HuH-7.5 (cell line): ENCODE measurements around the gene PPP2CA.
"Not testable (repeated sequence)": the region's sequence is repeated elsewhere in the genome, so short reads cannot be mapped to it uniquely, and the experiment has no call there.

ENCODE experiments used
- DNase-seq: peaks from one replicate; pipeline ENCODE4 v3.0.0; 2011; ENCODE audit warnings: low spot score

PPP2CA gene

GRCh38 chr5:134245101-134245604 is 19.3 kb upstream of the PPP2CA start:
- no peak for DNase-seq

- DNase-seq = no peak
Measured at GRCh38 chr5:134242146-134242545, 16.3 kb upstream of the PPP2CA start.

- DNase-seq = no peak
Measured at GRCh38 chr5:134240421-134240962, 14.6 kb upstream of the PPP2CA start.

GRCh38 chr5:134236820-134237219 is 10.9 kb upstream of the PPP2CA start:
- no peak for DNase-seq

- DNase-seq = no peak
Measured at GRCh38 chr5:134236318-134236717, 10.4 kb upstream of the PPP2CA start.

- no peak for DNase-seq
Measured at GRCh38 chr5:134228624-134229023, 2.8 kb upstream of the PPP2CA start.

- no peak for DNase-seq
Measured at GRCh38 chr5:134227776-134228175, 1.9 kb upstream of the PPP2CA start.

- no peak for DNase-seq
Measured at GRCh38 chr5:134227259-134227658, 1.4 kb upstream of the PPP2CA start.

- DNase-seq = peak; percentile 27
Measured at GRCh38 chr5:134226441-134227192, 744 bp upstream of the PPP2CA start.

- peak; percentile 16 for DNase-seq
Measured at GRCh38 chr5:134224888-134225779, 739 bp downstream of the PPP2CA start.

GRCh38 chr5:134223406-134224248 is 2.2 kb downstream of the PPP2CA start:
- DNase-seq = no peak

- DNase-seq = not testable (repeated sequence)
Measured at GRCh38 chr5:134221690-134222089, 4.2 kb downstream of the PPP2CA start.

- DNase-seq = no peak
Measured at GRCh38 chr5:134215757-134216156, 10.1 kb downstream of the PPP2CA start.

GRCh38 chr5:134211263-134212031 is 14.4 kb downstream of the PPP2CA start:
- not testable (repeated sequence) for DNase-seq

- no peak for DNase-seq
Measured at GRCh38 chr5:134209477-134210245, 16.2 kb downstream of the PPP2CA start.

GRCh38 chr5:134207696-134208095 is 18.2 kb downstream of the PPP2CA start:
- no peak for DNase-seq

GRCh38 chr5:134206627-134207160 is 19.2 kb downstream of the PPP2CA start:
- no peak for DNase-seq

- DNase-seq = no peak
Measured at GRCh38 chr5:134204575-134204974, 21.3 kb downstream of the PPP2CA start.

GRCh38 chr5:134203630-134204029 is 22.2 kb downstream of the PPP2CA start:
- no peak for DNase-seq

GRCh38 chr5:134195666-134196065 is 30.2 kb downstream of the PPP2CA start:
- no peak for DNase-seq
